Fibroblast of the conjunctiva (primary cell): ENCODE data around the gene SLC6A2.

Experiments used
- DNase-seq: peaks from one replicate; pipeline ENCODE4 v3.0.0-alpha.2; 2010; ENCODE audit warnings: low read depth

The SLC6A2 gene

GRCh38 chr16:55647798-55648197 is 8.0 kb upstream of the SLC6A2 start:
- no peak for DNase-seq

- DNase-seq, result no peak
These were observed 3.7 kb upstream of the SLC6A2 start for GRCh38 chr16:55651841-55652824.

GRCh38 chr16:55653106-55653505 is 2.7 kb upstream of the SLC6A2 start:
- no peak for DNase-seq

- no peak for DNase-seq
These were observed 349 bp upstream of the SLC6A2 start for GRCh38 chr16:55655381-55655896.

GRCh38 chr16:55656691-55657092 is 904 bp downstream of the SLC6A2 start:
- no peak for DNase-seq

- no peak for DNase-seq
These were observed 1.8 kb downstream of the SLC6A2 start for GRCh38 chr16:55657616-55658015.

- no peak for DNase-seq
These were observed 3.2 kb downstream of the SLC6A2 start for GRCh38 chr16:55658898-55659420.

GRCh38 chr16:55660026-55660425 is 4.2 kb downstream of the SLC6A2 start:
- no peak for DNase-seq

- no peak for DNase-seq
These were observed 5.0 kb downstream of the SLC6A2 start for GRCh38 chr16:55660828-55661227.

GRCh38 chr16:55661941-55662643 is 6.3 kb downstream of the SLC6A2 start:
- peak; percentile 42 for DNase-seq

- peak; percentile 79 for DNase-seq
These were observed 6.8 kb downstream of the SLC6A2 start for GRCh38 chr16:55662644-55663031.

- no peak for DNase-seq
These were observed 7.4 kb downstream of the SLC6A2 start for GRCh38 chr16:55663225-55663624.

GRCh38 chr16:55663765-55664677 is 8.2 kb downstream of the SLC6A2 start:
- no peak for DNase-seq

GRCh38 chr16:55664786-55665407 is 9.1 kb downstream of the SLC6A2 start:
- no peak for DNase-seq

- no peak for DNase-seq
These were observed 9.7 kb downstream of the SLC6A2 start for GRCh38 chr16:55665511-55665910.

- DNase-seq, result no peak
These were observed 10.2 kb downstream of the SLC6A2 start for GRCh38 chr16:55666012-55666411.

GRCh38 chr16:55667753-55668152 is 12.0 kb downstream of the SLC6A2 start:
- DNase-seq, result no peak

GRCh38 chr16:55668340-55669281 is 12.8 kb downstream of the SLC6A2 start:
- DNase-seq, result no peak

GRCh38 chr16:55671206-55671973 is 15.6 kb downstream of the SLC6A2 start:
- DNase-seq, result no peak
